Stimulated activated CD4-positive, alpha-beta T cell treated with anti-CD3 and anti-CD28 coated beads, Interleukin-12 subunit alpha, Interleukin-12 subunit beta, amount 100 ng/mL, for 4 hours (primary cell): ENCODE measurements around the gene HRH1.
"Not testable (repeated sequence)": the region's sequence is repeated elsewhere in the genome, so short reads cannot be mapped to it uniquely, and the experiment has no call there.

Experiments
- DNase-seq: peaks from one replicate; pipeline ENCODE4 v3.0.0-alpha.2; 2020

Gene HRH1

DNA sequence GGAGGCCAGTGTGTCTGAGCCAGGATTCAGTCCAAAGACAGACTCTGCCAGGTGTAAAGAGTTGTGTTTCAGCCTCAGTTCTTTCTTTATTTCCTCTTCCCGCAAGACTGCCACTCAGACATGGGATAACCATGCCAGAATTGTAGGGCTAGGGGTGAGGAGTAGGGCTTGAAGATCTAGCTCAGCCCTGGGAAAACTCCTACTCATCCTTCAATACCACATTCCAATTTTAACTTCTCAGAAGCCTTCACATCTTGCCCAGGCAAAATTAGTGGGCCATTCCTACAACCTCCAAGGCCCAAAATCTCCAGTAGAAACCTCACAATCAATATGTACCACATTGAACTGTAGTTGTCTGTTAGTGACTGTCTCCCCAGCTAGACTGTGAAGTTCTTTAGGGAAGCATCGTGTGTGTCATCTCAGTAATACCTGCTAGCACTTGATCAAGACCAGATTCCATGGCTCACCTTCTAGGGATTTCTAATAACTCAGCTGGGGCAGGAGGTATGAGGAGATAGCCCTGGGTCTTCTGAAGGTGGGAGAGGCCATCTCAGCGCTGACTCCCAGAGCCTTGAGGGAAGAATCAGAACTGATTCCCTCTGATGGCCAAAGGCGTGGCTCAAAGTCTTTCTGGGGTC, 19.7 kb downstream of the HRH1 start:
- no peak for DNase-seq

DNA sequence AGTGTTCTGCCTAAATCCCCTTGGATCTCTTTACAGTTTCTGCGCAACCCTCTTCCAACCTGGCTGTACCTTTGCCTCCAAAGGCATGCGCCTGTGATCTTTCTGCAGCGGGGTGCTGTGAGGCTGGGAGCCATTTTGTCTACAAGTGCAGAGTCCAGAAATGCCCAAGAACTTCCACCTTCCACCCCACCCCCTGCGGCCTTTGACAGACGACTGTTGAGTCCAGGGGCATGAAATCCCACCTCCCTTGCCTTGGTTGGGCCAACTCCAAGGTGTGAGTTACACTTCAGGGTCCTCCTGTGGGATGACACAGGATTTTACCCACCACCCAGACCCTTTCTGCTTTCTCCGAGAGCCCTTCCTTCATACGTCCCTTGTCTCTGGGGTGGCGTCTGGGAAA, 24.1 kb downstream of the HRH1 start:
- DNase-seq = no peak

DNA sequence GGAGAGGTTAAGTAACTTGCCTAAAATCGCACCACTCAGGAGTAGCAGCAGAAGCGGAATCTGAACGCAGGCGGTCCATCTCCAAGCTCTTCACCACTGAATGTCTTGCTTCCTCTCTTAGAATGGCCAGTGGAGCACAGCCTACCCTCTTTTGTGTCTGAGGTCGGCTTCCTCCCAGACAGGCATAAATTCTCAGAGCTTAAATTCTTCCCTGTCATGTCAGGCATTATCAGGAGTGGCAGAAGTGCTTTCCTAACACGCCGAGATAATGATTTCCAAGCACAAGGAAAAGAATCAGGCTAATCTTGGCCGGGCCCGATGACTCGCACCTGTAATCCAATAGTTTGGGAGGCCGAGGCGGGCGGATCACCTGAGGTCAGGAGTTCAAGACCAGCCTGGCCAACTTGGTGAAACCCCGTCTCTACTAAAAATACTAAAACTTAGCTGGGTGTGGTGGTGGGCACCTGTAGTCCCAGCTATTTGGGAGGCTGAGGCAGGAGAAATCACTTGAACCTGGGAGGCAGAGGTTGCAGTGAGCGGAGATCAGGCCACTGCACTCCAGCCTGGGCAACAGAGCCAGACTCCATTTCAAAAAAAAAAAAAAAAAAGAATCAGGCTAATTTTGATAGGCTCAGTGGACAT, 30.2 kb downstream of the HRH1 start:
- DNase-seq = not testable (repeated sequence)

- no peak for DNase-seq
Measured at GRCh38 chr3:11185144-11185543, 30.9 kb downstream of the HRH1 start.

DNA sequence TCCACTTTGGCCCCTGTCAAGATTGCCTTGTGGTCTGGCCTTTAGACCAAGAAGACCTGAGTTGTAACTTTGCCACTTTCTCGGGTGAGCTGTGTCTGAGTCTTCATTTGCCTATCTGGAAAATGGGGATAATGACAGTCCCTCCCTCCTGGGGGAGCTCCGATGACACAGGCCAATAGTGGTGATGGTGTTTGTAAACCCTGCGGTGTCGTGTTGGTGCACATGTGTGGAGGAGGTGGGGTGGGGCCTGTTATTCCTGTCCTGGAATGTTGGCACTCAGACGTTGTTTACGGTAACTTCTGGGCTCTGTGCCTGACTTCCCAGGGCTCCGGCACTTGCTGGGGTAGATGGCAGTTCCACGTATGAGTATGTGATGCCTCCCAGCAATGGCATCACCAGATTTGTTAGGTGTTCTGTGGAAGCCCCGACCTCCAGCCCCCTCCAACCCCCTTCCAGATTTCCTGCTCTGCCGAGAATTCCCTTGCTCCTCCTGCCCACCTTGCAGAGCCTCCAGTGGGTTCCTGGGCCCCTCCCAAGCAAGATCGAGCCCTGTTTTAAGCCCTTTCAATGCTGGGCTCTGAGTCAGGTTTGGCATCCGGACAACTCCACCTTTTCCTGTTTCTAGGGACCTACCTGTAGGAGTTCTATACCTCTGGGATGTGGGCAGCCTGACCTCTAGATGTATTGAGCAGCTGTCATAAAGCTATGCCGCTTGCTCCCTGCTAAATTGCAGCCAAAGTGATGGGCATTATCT, 31.4 kb downstream of the HRH1 start:
- DNase-seq = no peak

- DNase-seq = no peak
Measured at GRCh38 chr3:11186318-11186692, 32.0 kb downstream of the HRH1 start.

DNA sequence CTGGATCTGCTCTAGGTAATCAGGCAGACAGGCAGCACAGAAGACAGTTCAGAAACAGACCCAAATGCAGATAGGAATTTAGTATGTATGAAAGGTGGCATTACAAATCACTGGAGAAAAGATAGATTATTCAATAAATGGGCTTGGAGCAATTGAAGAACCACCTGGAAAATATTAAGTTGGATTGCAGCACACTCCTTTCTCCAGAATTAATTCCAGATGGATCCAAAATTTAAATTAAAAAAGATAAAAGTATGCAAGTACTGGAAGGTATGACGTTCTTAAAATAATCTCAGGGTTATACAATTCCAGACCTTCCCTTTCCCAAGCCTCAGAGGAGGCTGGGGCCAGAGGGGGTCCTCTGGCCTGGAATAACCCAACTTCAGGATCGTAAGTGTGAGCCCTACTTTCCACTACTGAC, 32.5 kb downstream of the HRH1 start:
- no peak for DNase-seq

- no peak for DNase-seq
Measured at GRCh38 chr3:11187681-11188080, 33.4 kb downstream of the HRH1 start.

DNA sequence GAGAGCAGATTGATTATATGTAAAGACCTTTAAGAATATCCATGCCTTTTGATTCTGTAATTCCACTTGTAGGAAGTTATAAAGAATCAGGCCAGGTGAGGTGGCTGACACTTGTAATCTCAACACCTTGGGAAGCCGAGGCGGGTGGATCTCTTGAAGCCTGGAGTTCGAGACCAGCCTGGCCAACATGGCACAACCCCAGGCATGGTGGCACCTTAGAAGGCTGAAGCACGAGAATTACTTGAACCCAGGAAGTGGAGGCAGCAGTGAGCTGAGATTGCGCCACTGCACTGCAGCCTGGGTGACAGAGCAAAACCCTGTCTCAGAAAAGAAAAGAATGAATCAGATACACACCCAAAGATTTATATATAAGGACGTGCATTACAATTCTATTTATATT, 33.9 kb downstream of the HRH1 start:
- DNase-seq = no peak

- DNase-seq = no peak
Measured at GRCh38 chr3:11195201-11195600, 40.9 kb downstream of the HRH1 start.

DNA sequence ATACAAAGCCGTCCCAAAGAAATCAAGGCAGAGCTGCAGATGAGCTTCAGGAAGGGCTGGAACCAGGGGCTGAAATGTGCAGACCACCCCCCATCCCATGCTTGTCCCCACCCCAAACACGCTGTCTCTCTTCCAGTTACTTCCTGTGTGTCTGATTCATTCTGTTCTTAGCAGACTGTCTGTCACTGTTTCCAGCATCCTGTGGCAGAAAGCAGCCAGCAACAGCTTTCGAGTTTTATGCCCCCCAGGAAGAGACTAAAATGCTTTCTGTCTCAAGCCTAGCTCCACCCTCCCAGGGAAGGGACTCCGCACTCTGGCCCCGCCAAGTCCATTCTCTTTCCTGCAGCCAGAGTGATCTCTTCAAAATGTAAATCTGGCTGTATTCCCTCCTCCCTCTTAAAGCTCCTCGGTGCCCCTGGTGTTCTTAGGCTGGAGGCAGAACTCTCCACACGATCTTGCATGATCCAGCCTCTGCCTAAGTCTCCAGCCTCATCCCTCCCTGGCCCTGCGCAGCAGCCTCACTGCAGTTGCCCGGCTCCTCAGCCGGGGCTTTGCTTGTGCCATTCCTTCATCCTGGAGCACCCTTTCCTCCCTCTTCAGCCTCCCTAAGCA, 41.5 kb downstream of the HRH1 start:
- no peak for DNase-seq

GRCh38 chr3:11197484-11197883, 43.2 kb downstream of the HRH1 start:
- DNase-seq = no peak

DNA sequence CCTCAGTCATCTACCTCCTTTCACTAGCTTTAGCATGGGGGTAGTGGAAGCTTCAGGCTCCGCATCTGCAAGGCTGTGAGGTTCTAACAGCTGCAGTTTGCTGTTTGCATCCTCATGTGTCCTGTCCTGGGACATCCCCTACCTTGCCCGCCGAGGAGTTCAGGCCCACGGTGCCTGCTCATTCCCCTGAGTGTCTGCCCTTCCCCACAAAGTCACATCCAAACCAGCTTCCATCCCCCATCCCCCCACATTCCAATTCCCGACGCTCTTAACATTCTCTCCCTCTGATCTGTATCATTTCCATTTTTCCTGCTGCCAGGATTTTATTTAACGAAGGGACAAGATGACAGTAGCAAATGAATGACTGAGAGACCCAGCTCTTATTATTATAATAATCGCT, 43.8 kb downstream of the HRH1 start:
- no peak for DNase-seq

- DNase-seq = no peak
Measured at GRCh38 chr3:11198495-11198894, 44.2 kb downstream of the HRH1 start.

DNA sequence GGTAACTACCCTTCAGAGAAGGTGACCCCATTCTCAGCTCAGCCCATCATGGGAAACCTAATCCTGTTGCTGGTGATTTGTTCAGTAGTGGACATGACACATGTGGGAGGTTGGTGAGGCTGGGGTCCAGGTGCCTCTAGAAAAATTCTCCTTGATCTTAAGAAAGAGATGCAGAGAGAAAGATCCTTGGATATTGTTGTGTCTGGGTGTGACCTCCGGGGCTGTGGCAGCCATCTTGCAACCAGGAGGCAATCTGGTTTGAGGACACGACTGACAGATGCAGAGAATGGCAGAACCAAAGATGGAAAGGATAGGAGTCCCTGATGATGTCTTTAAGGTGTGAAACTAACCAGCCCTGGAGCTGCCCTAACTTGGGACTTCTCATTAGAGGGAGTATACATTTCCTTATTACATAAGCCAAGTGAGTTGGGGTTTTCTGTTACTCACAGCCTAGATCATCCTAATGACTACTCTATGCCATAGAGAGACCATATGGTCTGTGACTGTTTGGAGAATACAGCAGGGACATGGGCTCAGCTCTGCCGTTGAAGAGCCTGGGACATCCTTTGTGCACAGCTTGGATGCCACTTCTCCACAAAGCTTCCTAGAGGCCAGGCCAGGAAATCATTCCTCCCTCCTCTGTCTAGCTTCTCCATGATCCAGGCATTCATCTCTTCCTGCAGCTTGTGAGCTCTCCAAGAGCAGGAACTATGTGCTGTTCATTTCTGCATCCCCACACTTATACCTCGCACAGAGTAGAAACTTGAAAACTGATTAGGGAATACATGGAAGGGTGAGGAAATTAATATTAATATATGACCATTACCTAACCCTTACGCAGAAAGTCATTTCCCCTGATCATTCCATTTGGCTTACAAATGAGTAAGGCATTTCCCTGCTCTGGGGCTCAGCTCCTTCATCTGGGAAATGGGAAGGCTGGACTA, 45.9 kb downstream of the HRH1 start:
- DNase-seq = no peak

DNA sequence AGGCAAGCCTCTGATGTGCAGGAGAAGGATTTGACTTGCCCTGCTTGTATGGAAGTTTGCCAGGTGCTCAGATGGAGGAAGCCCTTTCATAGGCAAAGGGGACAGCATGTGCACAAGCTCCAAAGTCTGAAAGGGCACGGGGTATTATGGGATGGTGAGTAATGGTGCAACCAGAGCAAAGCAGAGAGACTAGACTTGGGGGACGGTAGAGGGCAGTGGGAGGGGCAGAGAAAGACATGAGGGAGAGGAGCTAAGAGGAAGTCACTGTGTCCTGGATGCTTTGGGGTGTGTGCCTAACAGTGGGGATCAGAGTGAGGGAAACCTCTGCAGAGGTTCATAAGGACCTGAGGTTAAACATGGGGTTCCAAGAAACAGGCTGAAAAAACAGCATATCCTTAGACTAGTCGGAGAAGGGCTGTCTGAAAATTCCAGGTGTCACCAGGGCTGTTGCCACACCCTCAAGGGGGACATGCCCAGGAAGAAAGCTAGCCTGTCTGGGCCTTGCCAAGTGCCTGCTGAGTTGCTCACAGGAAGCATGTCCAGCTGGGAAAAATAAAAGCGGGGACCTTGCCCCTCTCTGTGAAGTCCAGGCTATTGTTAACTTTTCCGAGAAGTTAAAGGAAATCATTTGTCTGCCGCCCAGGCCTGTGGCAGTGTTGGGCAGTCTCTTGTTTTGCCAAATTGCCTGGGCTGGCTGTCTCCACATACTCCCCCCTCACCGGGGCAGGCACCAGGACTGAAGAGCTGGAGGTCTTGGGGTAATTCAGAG, 47.1 kb downstream of the HRH1 start:
- no peak for DNase-seq

DNA sequence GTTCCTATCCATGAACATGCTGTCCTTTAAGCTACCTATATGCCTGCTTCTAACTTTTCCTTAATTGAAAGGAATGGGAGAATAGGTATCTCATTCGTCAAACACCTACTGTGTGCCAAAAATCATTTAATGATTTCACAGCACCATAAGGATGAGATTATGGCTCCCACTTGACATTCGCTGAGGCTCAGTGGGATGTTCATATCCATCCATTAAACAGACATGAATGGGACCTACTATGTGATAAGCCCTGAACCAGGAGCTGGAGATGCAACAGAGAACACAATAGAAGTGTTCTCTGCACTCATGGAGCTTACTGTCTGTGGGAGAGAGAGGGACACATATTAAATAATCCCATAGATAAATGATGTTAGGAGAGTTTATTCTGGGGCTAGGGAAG, 49.7 kb downstream of the HRH1 start:
- no peak for DNase-seq

DNA sequence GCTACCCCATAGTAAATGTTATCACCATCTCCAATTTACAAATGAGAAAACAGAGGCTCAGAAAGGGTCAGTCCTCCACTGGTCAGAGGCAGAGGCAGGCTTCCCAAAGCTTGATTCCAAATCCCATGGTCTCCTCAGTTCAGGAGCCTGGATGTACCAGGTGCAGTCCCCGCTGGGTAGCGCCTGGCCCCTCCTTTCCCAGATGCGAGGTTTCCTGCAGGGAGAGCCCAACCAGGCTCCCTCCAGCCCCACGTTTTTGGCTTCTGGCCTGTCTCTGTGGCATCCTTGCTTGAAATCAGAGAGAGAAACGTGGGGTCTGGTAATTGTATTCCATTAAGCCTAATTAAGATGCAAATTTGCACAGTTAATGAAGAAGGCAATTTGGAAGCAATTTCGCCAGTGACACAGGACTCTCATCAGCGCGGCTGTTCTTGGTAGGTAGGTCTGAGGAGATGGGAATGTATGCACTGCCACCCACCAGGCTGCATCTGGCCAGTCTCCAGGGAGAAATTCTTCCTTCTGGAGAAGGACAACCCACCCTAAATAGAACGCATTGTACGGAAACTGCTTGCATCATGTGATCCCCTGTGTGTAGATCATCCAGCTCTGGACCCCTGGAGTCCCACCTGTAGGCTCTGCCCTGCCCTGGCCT, 50.5 kb downstream of the HRH1 start:
- no peak for DNase-seq

GRCh38 chr3:11205881-11206280, 51.6 kb downstream of the HRH1 start:
- DNase-seq = not testable (repeated sequence)

DNA sequence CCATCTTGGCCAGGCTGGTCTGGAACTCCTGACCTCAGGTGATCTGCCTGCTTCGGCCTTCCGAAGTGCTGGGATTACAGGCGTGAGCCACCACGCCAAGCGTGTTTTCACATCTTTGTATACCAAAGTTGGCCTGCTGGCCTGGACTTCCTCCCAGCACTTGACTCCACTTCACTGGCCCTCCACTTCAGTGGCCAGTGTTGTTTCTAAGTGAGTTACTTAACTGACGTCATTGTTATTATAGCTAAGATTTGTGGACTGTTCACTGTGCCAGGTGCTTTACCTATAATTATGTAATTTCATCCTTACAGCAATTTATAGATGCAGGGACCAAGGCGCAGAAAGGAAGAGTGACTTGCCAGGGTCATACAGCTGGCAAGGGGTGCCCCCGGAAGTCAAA, 52.0 kb downstream of the HRH1 start:
- DNase-seq = no peak

- DNase-seq = no peak
Measured at GRCh38 chr3:11206953-11207352, 52.7 kb downstream of the HRH1 start.
